SHP77 treated with DMSO at 0.1 percent for 48 hours (cell line): ENCODE data around the gene NAA15.
"Not testable (repeated sequence)": the region's sequence is repeated elsewhere in the genome, so short reads cannot be mapped to it uniquely, and the experiment has no call there.

ENCODE experiments used
- DNase-seq: peaks from one replicate; lab custom pipeline; 2025; lab: John Stamatoyannopoulos, UW

Gene NAA15

DNA sequence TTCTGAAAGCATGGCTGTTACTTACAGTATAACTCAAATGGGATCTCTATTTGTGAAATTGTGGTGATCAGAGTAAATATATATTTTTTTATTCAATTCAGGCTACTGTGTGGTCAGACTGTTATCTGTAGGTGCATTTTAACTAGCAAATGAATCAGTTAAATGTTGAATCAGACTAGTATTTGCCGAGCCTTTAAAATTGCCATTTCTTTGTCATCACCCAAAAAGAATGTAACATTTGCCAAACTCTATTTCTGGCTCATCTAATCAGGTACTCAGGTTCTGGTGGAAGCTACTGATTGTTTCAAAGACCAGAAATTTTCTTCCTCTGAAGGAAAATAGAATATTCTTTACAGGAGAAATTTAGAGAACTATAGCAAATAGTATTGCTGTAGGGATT lies 1.8 kb upstream of the NAA15 start:
- no peak for DNase-seq

- DNase-seq, result peak; percentile 46
These were observed 733 bp upstream of the NAA15 start for GRCh38 chr4:139300431-139301112.

DNA sequence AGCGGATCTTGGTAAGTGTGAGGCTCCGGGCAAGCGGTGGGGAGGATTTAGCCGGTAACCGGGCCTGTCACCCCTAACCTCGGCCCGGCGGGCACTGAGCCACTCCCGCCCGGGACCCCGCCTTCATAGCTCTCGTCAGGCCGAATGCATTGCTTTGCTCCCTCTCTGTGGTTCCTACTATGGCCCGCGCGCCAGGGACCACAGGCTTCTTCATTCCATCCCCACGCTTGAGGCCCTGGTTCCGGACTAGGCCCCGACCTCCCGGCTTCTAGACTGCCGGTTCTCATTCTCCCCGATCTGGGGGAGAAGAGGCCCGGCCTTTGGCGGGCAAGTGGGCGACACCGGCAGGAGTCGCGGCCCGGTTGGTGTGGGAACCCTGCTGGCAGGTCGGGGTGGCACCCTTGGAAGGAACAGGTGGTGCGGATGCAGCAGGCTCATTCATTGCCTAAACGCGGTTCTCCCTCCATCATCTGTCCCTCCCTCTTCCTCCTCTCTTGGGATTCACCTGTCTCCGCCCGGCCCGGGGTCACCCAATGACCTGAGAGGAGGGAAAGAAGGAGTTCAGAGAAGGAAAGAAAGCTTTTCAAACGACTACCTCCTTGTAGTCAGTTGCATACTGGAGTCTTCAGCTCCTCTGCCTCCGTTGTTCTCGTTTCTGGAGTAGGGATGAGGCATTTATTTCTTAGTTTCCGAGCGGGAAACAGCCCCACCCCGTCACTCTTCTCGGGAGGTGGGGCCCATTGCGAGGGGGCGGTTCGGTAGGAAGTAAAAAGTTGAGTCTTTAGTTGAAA lies 711 bp downstream of the NAA15 start, which contains the start of gene NDUFC1:
TSS of gene NDUFC1 (minus strand) at position 657 of the 791 bp plus-strand sequence. CDS start 6,679 bp downstream, outside the sequence.
- DNase-seq, result no peak

DNA sequence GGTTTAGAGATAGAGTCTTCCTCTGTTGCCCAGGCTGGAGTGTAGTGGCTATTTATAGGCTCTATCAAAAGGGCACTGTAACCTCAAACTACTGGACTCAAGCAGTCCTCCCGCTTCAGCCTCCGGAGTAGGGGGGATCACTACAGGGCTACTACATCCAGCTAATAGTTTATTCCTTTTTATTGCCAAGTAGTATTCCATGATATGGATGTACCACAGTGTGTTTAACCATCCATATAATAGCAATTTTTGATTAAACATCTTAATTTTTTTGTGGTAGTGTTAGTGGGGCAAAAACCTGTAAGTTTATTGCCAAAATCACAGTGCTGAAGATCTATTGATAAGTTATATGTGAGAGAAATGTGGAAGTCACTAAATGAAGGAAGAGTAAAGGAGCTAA lies 3.6 kb downstream of the NAA15 start:
- no peak for DNase-seq

GRCh38 chr4:139311909-139312308 lies 10.6 kb downstream of the NAA15 start:
- no peak for DNase-seq

DNA sequence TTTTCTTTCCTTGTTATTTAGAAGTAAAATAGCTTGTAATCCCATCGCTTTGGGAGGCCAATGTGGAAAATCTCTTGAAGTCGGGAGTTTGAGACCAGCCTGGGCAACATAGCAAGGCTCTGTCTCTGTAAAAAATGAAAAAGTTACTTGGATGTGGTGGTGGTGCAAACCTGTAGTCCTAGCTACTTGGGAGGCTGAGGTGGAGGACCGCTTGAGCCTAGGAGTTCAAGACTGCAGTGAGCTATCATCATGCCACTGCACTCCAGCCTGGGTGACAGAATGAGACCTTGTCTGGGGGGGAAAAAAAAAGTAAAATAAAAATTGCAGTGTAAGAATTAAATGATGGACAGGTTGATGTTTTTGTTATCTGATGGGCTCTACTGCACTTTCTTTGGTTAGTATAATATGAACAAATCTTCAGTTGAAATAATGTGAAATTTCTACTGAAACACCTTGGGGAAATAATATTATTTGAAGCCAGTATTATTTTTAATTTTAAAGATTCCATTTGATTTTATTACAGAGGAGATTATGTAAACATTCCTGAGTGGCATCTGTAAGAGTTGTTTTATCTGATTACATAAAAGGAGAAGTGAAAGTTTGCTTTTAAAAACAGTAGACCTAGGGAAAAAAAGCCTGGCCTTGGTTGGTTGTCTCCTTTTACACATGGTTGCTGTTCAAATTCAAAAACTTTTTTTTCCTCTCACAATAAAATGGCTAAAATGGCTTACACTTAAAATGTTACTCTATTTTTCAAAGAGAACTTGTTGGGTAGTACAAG lies 11.4 kb downstream of the NAA15 start:
- no peak for DNase-seq

- DNase-seq, result not testable (repeated sequence)
These were observed 12.1 kb downstream of the NAA15 start for GRCh38 chr4:139313414-139313813.

DNA sequence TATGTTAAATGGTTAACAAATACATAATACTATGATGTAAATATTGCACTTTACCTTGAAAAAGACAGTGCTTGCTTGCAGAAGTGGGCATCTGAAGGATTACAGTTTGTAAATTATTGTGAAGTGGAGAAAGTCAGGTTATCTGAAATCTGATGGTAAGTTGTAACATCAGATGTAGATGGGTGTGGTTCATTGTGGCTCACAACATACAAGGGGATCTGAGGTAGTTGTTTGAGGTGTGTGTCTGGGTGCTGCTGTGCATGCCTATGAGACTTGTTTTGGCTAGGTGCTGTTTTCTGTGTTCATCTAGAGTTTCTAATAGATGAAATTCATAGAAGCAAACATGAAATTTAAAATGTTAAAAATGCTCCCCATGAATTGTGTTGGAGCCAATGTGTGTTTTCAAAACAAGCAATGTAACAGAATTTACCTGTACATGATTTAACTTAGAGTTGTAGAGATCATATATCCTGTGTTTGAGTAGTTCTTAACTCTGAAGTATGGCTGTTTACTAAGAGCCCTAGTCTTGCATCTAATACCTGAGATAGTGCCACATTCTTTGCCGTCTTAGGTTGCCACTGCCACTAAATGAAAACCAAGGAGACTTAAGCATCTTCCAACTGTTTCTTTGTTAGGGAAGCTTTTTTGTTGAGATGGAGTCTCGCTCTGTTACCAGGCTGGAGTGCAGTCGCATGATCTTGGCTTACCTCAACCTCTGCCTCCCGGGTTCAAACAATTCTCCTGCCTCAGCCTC lies 12.9 kb downstream of the NAA15 start:
- DNase-seq, result no peak

- DNase-seq, result no peak
These were observed 13.9 kb downstream of the NAA15 start for GRCh38 chr4:139315221-139315675.

DNA sequence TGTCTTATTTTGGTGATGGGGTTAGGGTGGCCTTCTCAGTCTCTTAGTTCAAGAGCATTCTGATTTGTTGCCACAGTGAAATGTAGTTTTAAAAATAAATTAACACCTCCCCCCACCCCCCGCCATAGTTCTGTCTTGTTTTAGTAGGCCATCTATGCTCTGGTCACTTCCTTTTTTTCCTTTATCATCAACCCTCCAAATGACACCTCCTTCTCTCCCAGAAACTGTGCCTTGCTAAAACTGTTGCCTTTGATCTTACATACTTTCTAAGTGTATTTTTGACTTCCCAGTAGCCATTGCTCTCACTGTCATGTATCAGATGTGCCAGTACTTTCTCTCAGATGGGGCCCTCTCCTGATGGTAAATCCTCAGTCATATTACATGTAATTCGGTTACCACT lies 15.4 kb downstream of the NAA15 start:
- no peak for DNase-seq

- no peak for DNase-seq
These were observed 16.3 kb downstream of the NAA15 start for GRCh38 chr4:139317635-139318034.

GRCh38 chr4:139319571-139319970 lies 18.3 kb downstream of the NAA15 start:
- no peak for DNase-seq

DNA sequence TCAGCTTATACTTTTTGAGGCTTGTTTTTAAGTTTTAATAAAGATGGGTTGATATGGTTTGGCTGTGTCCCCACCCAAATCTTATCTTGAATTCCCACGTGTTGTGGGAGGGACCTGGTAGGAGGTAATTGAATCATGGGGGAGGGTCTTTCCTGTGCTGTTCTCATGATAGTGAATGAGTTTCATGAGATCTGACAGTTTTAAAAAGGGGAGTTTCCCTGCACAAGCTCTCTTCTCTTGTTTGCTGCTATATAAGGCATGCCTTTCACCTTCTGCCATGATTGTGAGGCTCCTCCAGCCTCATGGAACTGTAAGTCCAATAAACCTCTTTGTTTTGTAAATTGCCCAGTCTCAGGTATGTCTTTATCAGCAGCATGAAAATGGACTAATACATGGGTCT lies 20.8 kb downstream of the NAA15 start:
- not testable (repeated sequence) for DNase-seq

DNA sequence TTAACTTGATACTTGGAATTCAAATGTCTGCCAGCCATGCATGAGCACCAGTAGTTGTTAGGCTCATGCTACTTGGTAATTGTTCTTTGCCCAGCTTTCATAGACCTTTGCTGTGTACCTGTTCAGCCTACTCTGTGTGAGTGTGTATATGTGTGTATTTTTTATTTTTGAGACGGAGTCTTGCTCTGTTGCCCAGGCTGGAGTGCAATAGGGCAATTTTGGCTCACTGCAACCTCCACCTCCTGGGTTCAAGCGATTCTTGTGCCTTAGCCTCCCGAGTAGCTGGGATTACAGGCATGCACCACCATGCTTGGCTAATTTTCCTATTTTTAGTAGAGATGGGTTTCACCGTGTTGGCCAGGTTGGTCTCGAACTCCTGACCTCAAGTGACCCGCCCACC lies 21.2 kb downstream of the NAA15 start:
- DNase-seq, result not testable (repeated sequence)

DNA sequence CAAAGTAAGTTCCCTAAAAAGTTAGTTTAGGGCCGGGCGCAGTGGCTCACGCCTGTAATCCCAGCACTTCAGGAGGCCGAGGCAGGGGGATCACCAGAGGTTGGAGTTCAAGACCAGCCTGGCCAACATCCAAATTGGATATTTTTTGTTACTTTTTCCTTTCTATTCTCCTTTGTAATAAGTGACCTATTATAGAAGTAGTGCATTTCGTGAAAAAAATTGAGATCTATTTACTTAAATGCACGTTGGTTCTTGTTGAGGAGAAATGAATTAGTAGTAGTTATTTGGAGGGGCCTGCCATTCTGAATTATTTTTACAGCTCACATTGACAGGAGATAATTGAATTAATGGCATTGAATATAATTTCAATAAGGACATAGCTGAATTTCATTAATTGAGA lies 23.3 kb downstream of the NAA15 start:
- DNase-seq, result no peak

DNA sequence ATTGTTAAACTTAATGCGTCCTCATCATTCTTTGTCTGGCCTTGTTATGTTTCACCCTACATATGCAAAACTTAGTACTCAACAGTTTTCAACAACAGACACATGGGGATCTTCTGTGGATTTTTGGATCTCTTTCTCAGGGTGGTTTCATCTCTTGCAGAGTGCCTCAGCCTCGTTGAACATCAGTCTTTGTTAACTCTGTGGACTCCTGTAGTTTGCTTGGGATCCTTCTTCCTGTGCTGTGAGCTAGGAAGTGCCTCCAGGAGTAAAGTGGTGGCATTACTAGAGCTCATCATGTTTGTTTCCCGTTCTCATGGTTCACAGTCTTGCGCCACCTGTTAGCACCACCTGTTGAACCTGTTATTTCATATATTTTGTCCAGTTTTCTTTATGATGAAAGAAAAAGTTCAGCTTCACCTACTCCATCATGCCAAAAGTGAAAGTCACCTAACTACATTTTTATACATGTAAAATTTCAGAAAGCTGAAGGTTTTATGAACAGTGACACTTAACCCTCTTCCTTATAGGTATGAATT lies 28.4 kb downstream of the NAA15 start:
- DNase-seq, result no peak

GRCh38 chr4:139330283-139330682 lies 29.0 kb downstream of the NAA15 start:
- no peak for DNase-seq

DNA sequence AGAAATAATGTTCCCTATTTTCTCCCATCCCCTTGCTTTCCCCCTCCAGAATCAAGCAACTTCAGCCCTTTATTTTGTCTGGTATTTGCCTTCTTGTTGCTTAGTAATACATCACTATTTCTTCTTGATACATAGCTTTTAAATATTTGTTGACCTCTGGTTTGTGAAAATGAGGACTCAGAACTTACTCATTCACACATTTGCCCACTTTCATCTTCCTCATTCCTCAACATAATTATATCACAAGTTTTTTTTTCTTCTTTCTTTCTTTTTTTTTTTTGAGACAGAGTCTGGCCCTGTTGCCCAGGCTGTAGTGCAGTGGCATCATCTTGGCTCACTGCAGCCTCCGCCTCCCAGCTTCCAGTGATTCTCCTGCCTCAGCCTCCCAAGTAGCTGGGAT lies 29.9 kb downstream of the NAA15 start:
- no peak for DNase-seq

- no peak for DNase-seq
These were observed 31.7 kb downstream of the NAA15 start for GRCh38 chr4:139333046-139333445.

DNA sequence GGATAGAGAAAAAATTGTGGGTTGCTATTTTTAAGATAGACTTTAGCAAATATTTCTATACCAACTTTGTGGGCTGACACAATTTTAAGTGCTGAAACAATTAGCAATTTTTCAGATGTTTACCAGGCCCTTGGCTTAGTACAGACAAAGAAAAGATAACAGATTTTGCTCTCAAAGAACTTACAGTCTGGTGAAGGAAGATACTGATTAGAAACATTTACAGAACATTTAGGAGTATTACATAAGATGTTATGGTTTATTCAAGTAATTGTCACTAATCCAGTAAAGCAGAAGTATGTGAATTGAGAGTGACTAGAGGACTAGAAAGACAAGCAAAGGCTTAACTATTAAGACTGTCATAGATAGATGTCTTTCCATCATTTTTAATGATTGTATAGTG lies 36.3 kb downstream of the NAA15 start:
- no peak for DNase-seq

DNA sequence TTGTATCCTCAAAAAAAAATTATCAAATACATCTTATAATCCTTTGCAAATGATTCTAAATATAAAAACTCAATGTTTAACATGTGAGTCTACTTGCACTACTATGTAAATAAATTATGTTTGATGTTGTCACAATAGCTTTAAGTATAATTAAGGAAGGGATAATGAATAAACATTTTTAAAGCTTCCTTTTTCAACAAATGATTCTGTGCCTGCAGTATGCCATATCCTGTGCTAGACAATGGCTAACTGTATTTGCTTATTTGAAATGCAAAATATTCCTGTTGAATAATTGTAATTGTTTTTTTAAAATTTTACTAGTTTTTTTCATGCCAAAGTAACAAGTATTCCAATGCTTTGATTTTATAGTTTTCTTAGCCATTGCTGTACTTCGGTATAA lies 60.0 kb downstream of the NAA15 start:
- no peak for DNase-seq
